Measurements from ENCODE around the gene PKNOX2.

GRCh38 chr11:125210066-125210465 is 45.5 kb downstream of the PKNOX2 start:
- no peak for TF ChIP-seq CTCF (IDR thresholded peaks at IDR 0.05)
- no peak for TF ChIP-seq ELK1 (IDR thresholded peaks at IDR 0.05; ENCODE audit: low read depth, low read length)
- TF ChIP-seq BHLHE40 (IDR thresholded peaks at IDR 0.05; ENCODE audit: low read depth, low read length): no peak
- TF ChIP-seq KDM1A (IDR thresholded peaks at IDR 0.05; ENCODE audit: low read depth): no peak
- TF ChIP-seq CBX8 (IDR thresholded peaks at IDR 0.05): no peak
- no peak for TF ChIP-seq MYC (IDR thresholded peaks at IDR 0.05; ENCODE audit: borderline replicate concordance, low read length)
- TF ChIP-seq POLR2A (IDR thresholded peaks at IDR 0.05; ENCODE audit: low read length): no peak

Measured in A549 (cell line).